Stomach (tissue), 4 donors: Measurements from ENCODE around the gene SLC38A1.

Experiments
- CTCF ChIP-seq, 7 experiments: fragments of 450-650 bp in 4 of 7; fragments of 200-600 bp in 3 of 7; sonication (generic) in 3 of 7; IDR thresholded peaks; one replicate each; pipeline ENCODE4 v1.5.1; 2016 to 2019; ENCODE audit warnings: antibody characterized with exemption in 7 of 7, control low read depth in 2 of 7, mild to moderate bottlenecking in 1 of 7
- EP300 ChIP-seq: sonication (generic); formaldehyde crosslinking; IDR thresholded peaks from one replicate; pipeline ENCODE4 v1.6.1; 2017; ENCODE audit warnings: antibody characterized with exemption
- POLR2A ChIP-seq, 4 donors: fragments of 450-650 bp; IDR thresholded peaks; one replicate each; pipeline ENCODE4 v1.6.1; 2016; ENCODE audit warnings: antibody characterized with exemption in 4 of 4, control low read depth in 2 of 4, mild to moderate bottlenecking in 1 of 4, moderate library complexity in 1 of 4
- POLR2AphosphoS5 ChIP-seq, 3 donors: sonication (generic); formaldehyde crosslinking; IDR thresholded peaks; one replicate each; pipeline ENCODE4 v1.6.1; 2016; ENCODE audit warnings: antibody characterized with exemption in 3 of 3

- TF ChIP-seq EP300 (no peak), CTCF (IDR thresholded peaks at IDR 0.05) (no peak), POLR2A (IDR thresholded peaks at IDR 0.05) (no peak), POLR2AphosphoS5 (IDR thresholded peaks at IDR 0.05) (no peak)
Observed at GRCh38 chr12:46259713-46260112, 9.1 kb downstream of the SLC38A1 start.
